ENCODE measurements around the gene FBXO47.

The FBXO47 gene

GRCh38 chr17:38904892-38905291 lies 62.3 kb downstream of the FBXO47 start:
- no peak for DNase-seq (ENCODE audit: low read depth)

GRCh38 chr17:38903404-38903803 lies 63.8 kb downstream of the FBXO47 start:
- DNase-seq (ENCODE audit: low read depth), result no peak

GRCh38 chr17:38900978-38901656 lies 66.1 kb downstream of the FBXO47 start:
- peak; percentile 98 for DNase-seq (ENCODE audit: low read depth)

GRCh38 chr17:38899421-38899820 lies 67.8 kb downstream of the FBXO47 start:
- DNase-seq (ENCODE audit: low read depth), result no peak

GRCh38 chr17:38898812-38899348 lies 68.3 kb downstream of the FBXO47 start:
- peak; percentile 56 for DNase-seq (ENCODE audit: low read depth)

GRCh38 chr17:38898291-38898679 lies 68.9 kb downstream of the FBXO47 start:
- no peak for DNase-seq (ENCODE audit: low read depth)

- DNase-seq (ENCODE audit: low read depth), result no peak
Measured at GRCh38 chr17:38897671-38898290, 69.4 kb downstream of the FBXO47 start.

GRCh38 chr17:38897176-38897575 lies 70.0 kb downstream of the FBXO47 start:
- no peak for DNase-seq (ENCODE audit: low read depth)

- DNase-seq (ENCODE audit: low read depth), result peak; percentile 22
Measured at GRCh38 chr17:38896346-38896954, 70.8 kb downstream of the FBXO47 start.

GRCh38 chr17:38894276-38894675 lies 72.9 kb downstream of the FBXO47 start:
- no peak for DNase-seq (ENCODE audit: low read depth)

GRCh38 chr17:38893607-38894006 lies 73.6 kb downstream of the FBXO47 start:
- peak; percentile 76 for DNase-seq (ENCODE audit: low read depth)

- no peak for DNase-seq (ENCODE audit: low read depth)
Measured at GRCh38 chr17:38893113-38893512, 74.1 kb downstream of the FBXO47 start.

GRCh38 chr17:38892620-38893019 lies 74.6 kb downstream of the FBXO47 start:
- no peak for DNase-seq (ENCODE audit: low read depth)

- no peak for DNase-seq (ENCODE audit: low read depth)
Measured at GRCh38 chr17:38892083-38892482, 75.1 kb downstream of the FBXO47 start.

GRCh38 chr17:38891441-38891840 lies 75.8 kb downstream of the FBXO47 start:
- no peak for DNase-seq (ENCODE audit: low read depth)

- no peak for DNase-seq (ENCODE audit: low read depth)
Measured at GRCh38 chr17:38890410-38890746, 76.8 kb downstream of the FBXO47 start.

GRCh38 chr17:38889745-38890409 lies 77.3 kb downstream of the FBXO47 start:
- DNase-seq (ENCODE audit: low read depth), result no peak

- DNase-seq (ENCODE audit: low read depth), result no peak
Measured at GRCh38 chr17:38888842-38889241, 78.4 kb downstream of the FBXO47 start.

GRCh38 chr17:38886643-38887010 lies 80.6 kb downstream of the FBXO47 start:
- DNase-seq (ENCODE audit: low read depth), result no peak

Measured in iris pigment epithelial cell (primary cell).